ENCODE measurements around the gene ANXA4. TPM values are rescaled to one million over a fixed set of nuclear protein-coding genes. Genes with fewer than 3 reads are reported as not detected.

The ANXA4 gene
- total RNA-seq, 1 experiment from 2014 or later, result 51.1 TPM

Other genes starting within 250 kb of the ANXA4 start
- 46.8 and 47.9 TPM in 2 replicates for gene AAK1, start 98.4 kb upstream of the ANXA4 start, total RNA-seq (2014; rRNA removed)
- 12.7 TPM in 2 replicates for gene GMCL1, start 87.5 kb downstream of the ANXA4 start, total RNA-seq (2014; rRNA removed)
- 44.1 and 56.3 TPM in 2 replicates for gene SNRNP27, start 151.8 kb downstream of the ANXA4 start, total RNA-seq (2014; rRNA removed)
- gene MXD1, start 173.0 kb downstream of the ANXA4 start, total RNA-seq (2014; rRNA removed), result 6.8 and 7.0 TPM in 2 replicates
- 0.12 TPM in 1 of 2 replicates, not detected in the other for gene ASPRV1, start 219.5 kb downstream of the ANXA4 start, total RNA-seq (2014; rRNA removed)

Data from PC-3 (cell line).